ENCODE data around the gene MED15.

MED15 gene

GRCh38 chr22:20634560-20635226 is 127.3 kb downstream of the MED15 start:
- no peak overlapping the region for H3K4me3 ChIP-seq (replicated peaks; ENCODE audit: low read depth, low read length)
- TF ChIP-seq, protein P1, sequence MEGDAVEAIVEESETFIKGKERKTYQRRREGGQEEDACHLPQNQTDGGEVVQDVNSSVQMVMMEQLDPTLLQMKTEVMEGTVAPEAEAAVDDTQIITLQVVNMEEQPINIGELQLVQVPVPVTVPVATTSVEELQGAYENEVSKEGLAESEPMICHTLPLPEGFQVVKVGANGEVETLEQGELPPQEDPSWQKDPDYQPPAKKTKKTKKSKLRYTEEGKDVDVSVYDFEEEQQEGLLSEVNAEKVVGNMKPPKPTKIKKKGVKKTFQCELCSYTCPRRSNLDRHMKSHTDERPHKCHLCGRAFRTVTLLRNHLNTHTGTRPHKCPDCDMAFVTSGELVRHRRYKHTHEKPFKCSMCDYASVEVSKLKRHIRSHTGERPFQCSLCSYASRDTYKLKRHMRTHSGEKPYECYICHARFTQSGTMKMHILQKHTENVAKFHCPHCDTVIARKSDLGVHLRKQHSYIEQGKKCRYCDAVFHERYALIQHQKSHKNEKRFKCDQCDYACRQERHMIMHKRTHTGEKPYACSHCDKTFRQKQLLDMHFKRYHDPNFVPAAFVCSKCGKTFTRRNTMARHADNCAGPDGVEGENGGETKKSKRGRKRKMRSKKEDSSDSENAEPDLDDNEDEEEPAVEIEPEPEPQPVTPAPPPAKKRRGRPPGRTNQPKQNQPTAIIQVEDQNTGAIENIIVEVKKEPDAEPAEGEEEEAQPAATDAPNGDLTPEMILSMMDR (IDR thresholded peaks at IDR 0.05; ENCODE audit: low read length, missing control alignments), result no peak
- no peak for DNase-seq (ENCODE audit: low read depth)

- no peak overlapping the region for H3K4me3 ChIP-seq (replicated peaks; ENCODE audit: low read depth, low read length)
- DNase-seq (ENCODE audit: low read depth), result no peak
- TF ChIP-seq, protein P1 (IDR thresholded peaks at IDR 0.05; ENCODE audit: low read length, missing control alignments), result no peak
Measured at GRCh38 chr22:20635227-20635591, 127.8 kb downstream of the MED15 start.

- H3K4me3 ChIP-seq (replicated peaks; ENCODE audit: low read depth, low read length), result no peak overlapping the region
- DNase-seq (ENCODE audit: low read depth), result no peak
- TF ChIP-seq, protein P1 (IDR thresholded peaks at IDR 0.05; ENCODE audit: low read length, missing control alignments), result no peak
Measured at GRCh38 chr22:20636075-20636812, 128.8 kb downstream of the MED15 start.

- DNase-seq (ENCODE audit: low read depth), result no peak
- H3K4me3 ChIP-seq (replicated peaks; ENCODE audit: low read depth, low read length), result no peak overlapping the region
- TF ChIP-seq, protein P1 (IDR thresholded peaks at IDR 0.05; ENCODE audit: low read length, missing control alignments), result no peak
Measured at GRCh38 chr22:20636945-20637344, 129.5 kb downstream of the MED15 start.
